ENCODE measurements around the gene HRH2. TPM values are rescaled to one million over a fixed set of nuclear protein-coding genes. Genes with fewer than 3 reads are reported as not detected.

Gene HRH2
- total and polyA plus RNA-seq, 2 donors (not counting 1 experiment from before 2014, with no cell fraction given) = 0.03 TPM; not detected in 1

DNA sequence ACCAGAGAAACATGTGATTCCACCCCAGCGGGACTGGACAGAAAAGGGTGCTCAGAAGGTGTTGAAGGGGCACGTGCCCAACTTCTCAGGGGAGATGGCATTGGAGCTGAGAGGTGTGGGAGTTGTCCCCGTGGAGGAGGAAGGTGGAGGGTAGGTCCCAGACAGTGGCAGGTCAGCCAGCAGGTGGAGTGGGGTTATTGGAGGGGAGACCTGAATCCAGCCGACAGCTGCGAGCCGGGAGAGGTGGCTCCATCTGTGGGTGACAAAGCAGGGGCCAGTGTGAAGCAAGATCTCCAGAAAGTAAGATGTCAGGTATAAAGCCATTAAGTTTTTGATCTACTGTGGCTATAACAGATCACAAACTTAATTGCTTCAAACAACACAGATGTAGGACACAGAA lies 75.1 kb downstream of the HRH2 start:
- H4K20me1 ChIP-seq (ENCODE audit: control insufficient read depth, extremely low read depth, insufficient read depth, low read length) = no peaks in the 10 kb centered on the region
- no peaks in the 10 kb centered on the region for H3K36me3 ChIP-seq (ENCODE audit: control insufficient read depth, insufficient read depth, low read length)
- no peak for TF ChIP-seq EZH2 (IDR thresholded peaks at IDR 0.05; ENCODE audit: low read length, missing control alignments)
- TF ChIP-seq, protein P1, sequence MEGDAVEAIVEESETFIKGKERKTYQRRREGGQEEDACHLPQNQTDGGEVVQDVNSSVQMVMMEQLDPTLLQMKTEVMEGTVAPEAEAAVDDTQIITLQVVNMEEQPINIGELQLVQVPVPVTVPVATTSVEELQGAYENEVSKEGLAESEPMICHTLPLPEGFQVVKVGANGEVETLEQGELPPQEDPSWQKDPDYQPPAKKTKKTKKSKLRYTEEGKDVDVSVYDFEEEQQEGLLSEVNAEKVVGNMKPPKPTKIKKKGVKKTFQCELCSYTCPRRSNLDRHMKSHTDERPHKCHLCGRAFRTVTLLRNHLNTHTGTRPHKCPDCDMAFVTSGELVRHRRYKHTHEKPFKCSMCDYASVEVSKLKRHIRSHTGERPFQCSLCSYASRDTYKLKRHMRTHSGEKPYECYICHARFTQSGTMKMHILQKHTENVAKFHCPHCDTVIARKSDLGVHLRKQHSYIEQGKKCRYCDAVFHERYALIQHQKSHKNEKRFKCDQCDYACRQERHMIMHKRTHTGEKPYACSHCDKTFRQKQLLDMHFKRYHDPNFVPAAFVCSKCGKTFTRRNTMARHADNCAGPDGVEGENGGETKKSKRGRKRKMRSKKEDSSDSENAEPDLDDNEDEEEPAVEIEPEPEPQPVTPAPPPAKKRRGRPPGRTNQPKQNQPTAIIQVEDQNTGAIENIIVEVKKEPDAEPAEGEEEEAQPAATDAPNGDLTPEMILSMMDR (conservative IDR thresholded peaks at IDR 0.05 in 1 of 2, IDR thresholded peaks at IDR 0.05 in 1 of 2; ENCODE audit: low read depth in 1 of 2, low read length in 2 of 2) = no peak
- H3K4me1 ChIP-seq (ENCODE audit: control insufficient read depth, extremely low read depth, insufficient read depth, low read length) = no peaks in the 10 kb centered on the region
- no peaks in the 10 kb centered on the region for H3K9me3 ChIP-seq (ENCODE audit: control insufficient read depth, insufficient read depth, low read depth, low read length)
- H3K4me2 ChIP-seq (ENCODE audit: extremely low read depth, insufficient read depth, low read length) = no peak overlapping the region
- no peaks in the 10 kb centered on the region for H3K27me3 ChIP-seq (ENCODE audit: control insufficient read depth, insufficient read depth, low read length)
- no peak overlapping the region for H3K9ac ChIP-seq (ENCODE audit: insufficient read depth, low read length)
- H3K4me3 ChIP-seq (replicated peaks in 1 of 4; ENCODE audit: control extremely low read depth in 1 of 4, insufficient read depth in 1 of 4, low read depth in 3 of 4, low read length in 4 of 4) = no peak overlapping the region
- H2AFZ ChIP-seq (ENCODE audit: low read length) = no peak overlapping the region
- DNase-seq (ENCODE audit: low read depth in 2 of 2) = no peak
- no peaks in the 10 kb centered on the region for H3K79me2 ChIP-seq (ENCODE audit: control insufficient read depth, insufficient read depth, low read length)
- no peak overlapping the region for H3K27ac ChIP-seq (ENCODE audit: insufficient read depth, low read length)

DNA sequence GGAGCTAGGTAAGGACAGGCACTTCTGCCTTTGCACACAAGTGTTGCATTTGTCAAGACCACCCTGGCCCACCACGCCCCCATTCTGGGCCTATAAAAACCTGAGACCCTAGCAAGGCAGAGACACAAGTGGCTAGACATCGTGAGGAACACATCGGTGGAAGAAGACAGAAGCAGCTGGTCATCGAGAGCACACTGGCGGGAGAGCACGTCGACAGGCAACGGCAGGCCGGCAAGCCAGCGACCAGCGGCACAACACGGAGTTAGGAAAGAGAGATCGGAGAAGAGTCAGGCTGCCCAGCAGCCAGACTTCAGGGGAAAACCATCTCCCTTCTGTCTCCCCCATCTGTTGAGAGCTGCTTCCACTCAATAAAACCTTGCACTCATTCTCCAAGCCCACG lies 76.1 kb downstream of the HRH2 start:
- no peak overlapping the region for H3K27ac ChIP-seq (ENCODE audit: insufficient read depth, low read length)
- DNase-seq (ENCODE audit: low read depth in 2 of 2) = no peak
- TF ChIP-seq, protein P1 (conservative IDR thresholded peaks at IDR 0.05 in 1 of 2, IDR thresholded peaks at IDR 0.05 in 1 of 2; ENCODE audit: low read depth in 1 of 2, low read length in 2 of 2) = no peak
- no peak for TF ChIP-seq EZH2 (IDR thresholded peaks at IDR 0.05; ENCODE audit: low read length, missing control alignments)
- H3K9me3 ChIP-seq (ENCODE audit: control insufficient read depth, insufficient read depth, low read depth, low read length) = no peaks in the 10 kb centered on the region
- no peaks in the 10 kb centered on the region for H3K4me1 ChIP-seq (ENCODE audit: control insufficient read depth, extremely low read depth, insufficient read depth, low read length)
- no peak overlapping the region for H3K4me3 ChIP-seq (replicated peaks in 1 of 4; ENCODE audit: control extremely low read depth in 1 of 4, insufficient read depth in 1 of 4, low read depth in 3 of 4, low read length in 4 of 4)
- no peaks in the 10 kb centered on the region for H3K36me3 ChIP-seq (ENCODE audit: control insufficient read depth, insufficient read depth, low read length)
- no peaks in the 10 kb centered on the region for H3K79me2 ChIP-seq (ENCODE audit: control insufficient read depth, insufficient read depth, low read length)
- H3K9ac ChIP-seq (ENCODE audit: insufficient read depth, low read length) = no peak overlapping the region
- H3K27me3 ChIP-seq (ENCODE audit: control insufficient read depth, insufficient read depth, low read length) = no peaks in the 10 kb centered on the region
- no peaks in the 10 kb centered on the region for H4K20me1 ChIP-seq (ENCODE audit: control insufficient read depth, extremely low read depth, insufficient read depth, low read length)
- H3K4me2 ChIP-seq (ENCODE audit: extremely low read depth, insufficient read depth, low read length) = no peak overlapping the region
- no peak overlapping the region for H2AFZ ChIP-seq (ENCODE audit: low read length)

DNA sequence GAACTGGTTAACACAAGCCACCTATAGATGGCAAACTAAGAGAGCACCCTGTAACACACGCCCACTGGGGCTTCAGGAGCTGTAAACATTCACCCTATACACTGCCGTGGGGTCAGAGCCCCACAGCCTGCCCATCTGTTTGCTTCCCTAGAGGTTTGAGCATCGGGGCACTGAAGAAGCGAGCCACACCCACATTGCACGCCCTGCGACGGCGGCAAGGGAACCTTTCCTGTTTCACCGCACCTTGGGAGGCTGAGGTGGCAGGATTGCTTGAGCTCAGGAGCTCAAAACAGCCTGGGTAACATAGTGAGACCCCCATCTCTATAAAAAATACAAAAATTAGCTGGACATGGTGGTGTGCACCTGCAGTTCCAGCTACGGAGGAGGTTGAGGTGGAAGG lies 76.6 kb downstream of the HRH2 start:
- Histone ChIP-seq H3K9ac (ENCODE audit: insufficient read depth, low read length) (no peak overlapping the region), H3K4me1 (ENCODE audit: control insufficient read depth, extremely low read depth, insufficient read depth, low read length) (no peaks in the 10 kb centered on the region), H3K36me3 (ENCODE audit: control insufficient read depth, insufficient read depth, low read length) (no peaks in the 10 kb centered on the region), H3K27ac (ENCODE audit: insufficient read depth, low read length) (no peak overlapping the region), H3K4me2 (ENCODE audit: extremely low read depth, insufficient read depth, low read length) (no peak overlapping the region), H4K20me1 (ENCODE audit: control insufficient read depth, extremely low read depth, insufficient read depth, low read length) (no peaks in the 10 kb centered on the region), H3K9me3 (ENCODE audit: control insufficient read depth, insufficient read depth, low read depth, low read length) (no peaks in the 10 kb centered on the region), H3K79me2 (ENCODE audit: control insufficient read depth, insufficient read depth, low read length) (no peaks in the 10 kb centered on the region), H2AFZ (ENCODE audit: low read length) (no peak overlapping the region), H3K27me3 (ENCODE audit: control insufficient read depth, insufficient read depth, low read length) (no peaks in the 10 kb centered on the region), H3K4me3 (replicated peaks in 1 of 4; ENCODE audit: control extremely low read depth in 1 of 4, insufficient read depth in 1 of 4, low read depth in 3 of 4, low read length in 4 of 4) (no peak overlapping the region)
- no peak for TF ChIP-seq EZH2 (IDR thresholded peaks at IDR 0.05; ENCODE audit: low read length, missing control alignments)
- TF ChIP-seq, protein P1 (conservative IDR thresholded peaks at IDR 0.05 in 1 of 2, IDR thresholded peaks at IDR 0.05 in 1 of 2; ENCODE audit: low read depth in 1 of 2, low read length in 2 of 2) = no peak
- no peak for DNase-seq (ENCODE audit: low read depth in 2 of 2)

Data from fibroblast of lung (primary cell).